ENCODE results near the gene ISCA2.

Gene ISCA2

DNA sequence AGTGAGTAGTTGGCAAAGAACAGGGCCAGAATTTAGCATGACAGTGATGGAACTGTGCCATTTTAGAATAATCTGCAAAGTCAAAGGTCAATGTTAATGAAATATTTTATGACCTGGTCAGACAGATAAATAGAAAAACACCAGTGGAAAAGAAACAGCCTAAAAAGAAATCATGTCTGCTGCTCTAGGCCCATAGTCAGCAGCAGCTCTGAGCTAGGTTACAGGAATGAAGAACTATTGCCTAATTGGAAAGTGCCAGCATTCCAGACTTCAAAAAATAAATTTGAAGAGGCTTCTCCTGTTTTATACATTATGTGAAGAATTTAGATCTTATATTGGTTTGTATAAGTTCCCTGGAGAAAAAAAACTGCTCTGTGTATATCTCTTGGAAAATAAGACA, 10.2 kb upstream of the ISCA2 start:
- DNase-seq, result no peak

GRCh38 chr14:74486164-74486563, 7.4 kb upstream of the ISCA2 start:
- DNase-seq, result no peak

- peak; percentile 90 to 93 for DNase-seq
Observed at GRCh38 chr14:74488786-74489397, 4.7 kb upstream of the ISCA2 start.

DNA sequence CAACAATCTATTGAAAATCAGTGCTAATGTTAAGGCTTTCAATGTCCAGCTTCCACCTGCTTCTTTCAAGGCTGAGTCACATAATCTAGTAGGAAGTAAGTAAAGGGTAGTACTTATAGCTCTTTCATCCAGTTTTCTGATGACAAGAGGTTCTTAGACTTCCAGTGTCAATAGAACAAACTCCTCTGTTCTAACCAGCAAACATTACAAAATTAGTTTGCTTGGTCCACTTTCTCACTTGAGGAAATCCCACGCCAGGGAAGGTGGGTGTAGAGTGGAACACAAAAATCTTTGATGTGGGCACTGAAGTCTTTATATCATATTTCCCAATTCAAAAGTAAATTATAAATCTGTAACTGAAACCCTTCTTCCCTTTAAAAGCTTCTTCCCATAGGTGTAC, 3.1 kb upstream of the ISCA2 start:
- peak in 1 of 2 donors; percentile 32 for DNase-seq

DNA sequence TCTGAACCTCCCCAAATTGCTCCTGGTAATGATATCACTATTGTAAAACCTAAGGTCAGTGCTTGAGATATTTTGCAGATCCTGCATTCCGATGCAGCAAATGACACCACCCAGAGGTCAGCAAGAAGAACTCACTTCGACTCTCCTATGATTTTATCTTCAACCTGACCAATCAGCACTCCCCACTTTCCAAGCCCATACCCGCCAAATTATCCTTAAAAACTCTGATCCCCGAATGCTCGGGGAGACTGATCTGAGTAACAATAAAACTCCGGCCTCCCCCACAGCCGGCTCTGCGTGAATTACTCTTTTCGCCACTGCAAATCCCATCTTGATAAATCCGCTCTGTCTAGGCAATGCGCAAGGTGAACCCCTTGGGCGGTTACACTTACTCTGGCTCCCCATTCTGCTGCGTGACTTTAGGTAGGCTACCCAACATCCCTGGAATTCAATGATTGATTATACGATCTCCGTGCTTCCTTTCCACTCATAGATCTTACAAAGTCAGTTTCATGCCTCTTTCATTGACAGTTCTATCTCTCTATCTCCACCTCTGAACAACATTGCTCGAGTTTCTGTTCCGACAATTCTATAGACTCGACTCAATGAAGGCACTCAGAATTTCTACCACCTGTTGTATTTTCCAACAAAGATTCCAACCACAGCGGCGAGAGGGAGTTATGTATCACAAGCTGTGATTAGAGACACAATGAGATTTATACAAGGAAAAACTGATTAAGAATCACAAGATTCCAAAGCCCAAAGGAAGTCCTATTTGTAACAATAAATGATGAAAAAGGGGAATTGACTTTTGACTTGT, 1.4 kb upstream of the ISCA2 start:
- DNase-seq, result peak; percentile 54 to 71

DNA sequence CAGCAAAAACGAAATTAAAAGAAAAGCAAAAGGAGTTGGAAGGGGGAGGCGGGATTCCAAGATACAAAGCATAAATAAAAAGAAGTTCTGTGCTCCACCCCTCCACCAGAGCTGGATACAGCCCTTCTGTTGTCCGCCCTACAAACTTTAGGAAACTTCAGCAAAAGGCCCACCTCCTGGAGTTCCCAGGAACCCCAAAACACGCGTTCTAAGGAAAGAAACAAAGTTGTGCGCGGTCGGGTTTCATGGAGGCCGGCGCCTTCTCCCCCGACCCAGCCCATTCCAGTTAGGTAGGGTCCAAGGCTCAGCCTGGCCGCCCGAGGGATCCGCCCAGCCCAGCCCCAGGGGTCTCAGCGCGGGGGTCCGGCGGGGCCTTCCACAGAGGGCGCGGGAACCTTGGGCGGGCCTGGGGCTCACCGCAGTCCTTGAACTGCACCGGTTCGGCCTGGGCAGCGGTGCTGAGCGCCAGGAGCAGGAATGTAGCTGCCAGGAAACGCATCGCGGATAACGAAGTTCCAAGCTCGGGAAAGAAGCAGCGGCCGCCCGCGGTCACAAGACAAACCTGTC, 706 bp upstream of the ISCA2 start, which contains the start of gene NPC2:
Gene NPC2 (minus strand): TSS at position 530 of the 567 bp plus-strand sequence. CDS start 31 bp downstream, at position 499.
- DNase-seq, result peak in 1 of 2 donors; percentile 72

DNA sequence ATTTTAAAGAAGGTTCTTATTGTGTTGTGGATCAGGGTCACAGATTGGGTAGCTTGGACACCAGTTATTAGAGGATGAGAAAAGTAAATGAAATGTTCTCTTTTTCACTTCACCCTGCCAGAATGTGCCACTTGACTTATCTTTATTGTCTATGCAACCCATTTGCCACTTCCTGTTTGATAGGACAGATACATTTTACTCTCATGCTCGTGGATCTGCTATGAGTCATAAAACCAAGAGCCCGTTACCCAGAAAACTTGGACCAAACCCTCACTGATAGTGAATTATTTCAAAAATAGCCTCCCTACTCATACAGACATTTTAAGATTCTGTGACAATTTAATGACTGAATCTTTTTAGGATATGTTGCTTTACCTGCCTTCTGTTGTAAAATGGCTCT, 1.8 kb downstream of the ISCA2 start:
- no peak for DNase-seq

DNA sequence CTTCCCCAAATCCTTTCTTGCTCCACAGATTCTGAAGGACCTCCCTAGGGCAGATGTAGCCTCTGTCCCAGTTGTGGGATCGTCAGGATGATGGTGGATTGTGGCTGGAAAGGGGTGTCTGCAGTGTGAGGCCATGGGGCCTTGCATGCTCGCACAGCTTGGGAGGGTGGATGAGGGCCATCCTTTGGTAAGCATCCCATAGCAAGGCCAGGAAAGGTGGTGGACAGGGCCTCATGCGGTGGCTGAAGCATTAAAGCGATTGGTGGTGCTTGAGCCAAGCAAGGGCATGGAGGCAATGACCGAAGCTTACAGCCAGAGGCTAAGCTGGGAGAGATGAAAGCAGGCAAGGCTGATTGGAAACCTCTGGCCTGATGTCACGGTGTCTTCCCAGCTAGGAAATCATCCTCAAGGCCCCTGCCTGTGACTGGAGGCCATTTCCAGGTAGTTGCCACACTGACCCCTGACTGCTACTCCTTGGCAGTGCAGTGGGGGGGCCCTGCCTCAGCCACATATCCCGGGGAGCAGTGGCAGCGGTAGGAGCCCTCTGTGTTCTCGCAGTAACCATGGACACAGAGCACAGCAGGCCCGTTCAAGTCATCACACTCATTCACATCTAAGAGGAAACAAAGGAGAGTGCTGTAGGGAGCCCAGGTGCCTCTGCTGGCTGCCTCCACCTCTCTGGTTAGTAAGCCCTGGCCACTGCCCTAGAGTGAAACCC, 7.0 kb downstream of the ISCA2 start:
- DNase-seq, result no peak

DNA sequence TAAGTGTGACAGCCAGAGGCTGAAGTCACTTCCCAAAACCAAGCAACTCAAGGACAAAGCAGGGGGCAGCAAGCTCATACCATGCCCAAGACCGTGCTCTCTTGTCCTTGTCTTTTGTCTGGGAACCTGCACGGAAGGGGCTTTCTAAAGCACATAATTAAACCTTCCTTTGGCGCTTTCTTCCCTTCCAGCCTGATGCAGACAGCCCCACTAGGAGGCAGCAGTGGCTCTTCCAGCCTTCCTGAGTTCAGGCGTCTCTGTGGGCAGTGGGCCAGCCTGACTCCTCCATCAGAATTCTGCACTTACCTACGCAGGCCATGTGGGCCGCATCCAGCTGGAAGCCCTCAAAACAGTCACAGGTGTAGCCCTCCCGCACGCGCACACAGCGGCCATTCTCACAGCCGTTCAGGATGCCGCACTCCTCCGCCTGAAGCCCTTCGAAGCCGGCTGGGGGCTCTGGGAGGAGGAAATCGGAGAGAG, 7.6 kb downstream of the ISCA2 start:
- DNase-seq, result no peak

GRCh38 chr14:74501691-74502090, 8.1 kb downstream of the ISCA2 start:
- no peak for DNase-seq

- DNase-seq, result peak in 1 of 2 donors; percentile 37
Observed at GRCh38 chr14:74502236-74503019, 8.9 kb downstream of the ISCA2 start.

GRCh38 chr14:74503291-74503937, 9.8 kb downstream of the ISCA2 start:
- no peak for DNase-seq

- DNase-seq, result no peak
Observed at GRCh38 chr14:74503938-74504335, 10.4 kb downstream of the ISCA2 start.

DNA sequence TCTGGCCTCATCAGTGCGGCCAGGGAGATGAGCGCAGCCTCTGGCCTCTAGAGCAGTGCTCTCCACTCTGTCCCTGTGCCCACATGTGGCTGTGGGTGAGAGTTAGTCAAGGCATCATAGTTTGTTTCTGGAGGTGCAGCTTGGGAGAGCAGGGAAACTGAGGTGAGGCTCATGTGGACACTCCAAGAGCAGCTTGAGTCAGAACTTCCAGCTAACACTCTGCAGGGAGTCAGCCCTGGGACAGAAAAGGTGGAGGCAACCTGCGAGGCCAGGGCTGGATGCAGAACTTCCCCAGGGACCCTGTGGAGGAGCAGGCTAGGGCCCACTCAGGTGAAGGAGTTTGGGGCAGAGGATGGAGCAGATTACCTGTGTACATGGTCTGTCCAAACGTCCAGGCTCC, 10.8 kb downstream of the ISCA2 start:
- DNase-seq, result no peak

- no peak for DNase-seq
Observed at GRCh38 chr14:74504874-74505720, 11.5 kb downstream of the ISCA2 start.

DNA sequence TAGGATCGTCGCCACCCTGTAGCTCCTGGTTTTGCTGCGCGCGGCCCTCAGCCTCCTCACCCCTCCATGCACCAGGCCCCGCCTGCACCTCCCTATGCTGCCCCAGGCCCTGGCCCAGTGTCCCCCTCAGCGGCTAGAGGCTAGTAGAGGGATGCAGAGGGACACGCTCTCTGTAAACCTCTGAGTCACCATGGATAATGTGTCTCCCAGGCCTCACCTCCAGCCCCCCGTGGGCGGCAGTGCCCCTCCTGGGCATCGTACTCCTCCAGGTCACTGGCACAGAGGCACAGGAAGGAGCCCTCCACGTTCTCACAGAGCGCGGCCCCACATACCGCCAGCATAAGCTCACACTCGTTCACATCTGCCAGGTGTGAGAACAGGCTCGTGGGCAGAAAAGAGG, 12.3 kb downstream of the ISCA2 start:
- no peak for DNase-seq

DNA sequence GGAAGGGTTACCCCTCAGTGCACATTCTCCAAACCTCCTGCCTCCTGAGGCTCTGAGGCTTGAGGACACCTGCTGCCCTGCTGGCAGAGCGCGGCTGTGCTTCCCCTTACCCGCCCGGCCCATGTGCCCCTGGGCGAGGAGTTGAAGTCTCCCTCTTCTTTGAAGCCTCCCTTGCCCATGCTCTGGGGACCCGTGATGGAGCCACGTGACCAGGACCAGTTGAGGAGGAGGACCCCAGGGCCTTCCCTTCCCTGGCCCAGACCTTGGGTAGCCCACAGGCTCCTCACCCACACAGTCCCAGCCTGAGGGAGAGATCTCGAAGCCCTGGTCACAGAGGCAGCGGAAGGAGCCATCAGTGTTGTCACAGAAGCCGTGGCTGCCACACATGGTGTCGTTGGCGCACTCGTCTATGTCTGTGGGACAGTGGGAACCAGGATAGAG, 12.9 kb downstream of the ISCA2 start:
- DNase-seq, result no peak

GRCh38 chr14:74507085-74507484, 13.5 kb downstream of the ISCA2 start:
- DNase-seq, result no peak

DNA sequence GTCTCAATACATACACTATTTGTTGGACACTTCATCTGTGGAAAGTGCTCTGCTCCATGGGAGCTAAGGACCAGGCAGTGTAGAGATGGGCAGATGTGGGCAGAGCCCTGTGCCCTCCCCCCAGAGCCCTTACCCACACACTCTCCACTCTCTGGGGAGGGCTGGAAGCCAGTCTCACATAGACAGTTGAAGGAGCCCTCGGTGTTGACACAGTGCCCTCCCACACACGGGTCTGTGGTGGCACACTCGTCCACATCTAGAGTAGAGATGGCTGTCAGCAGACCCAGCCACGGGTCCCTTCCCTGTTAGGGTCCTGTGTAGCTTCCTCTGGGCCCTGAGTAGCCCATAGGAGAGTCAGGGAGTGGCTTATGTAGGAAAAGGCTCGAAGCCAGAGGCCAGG, 14.3 kb downstream of the ISCA2 start:
- DNase-seq, result no peak

GRCh38 chr14:74508292-74508731, 14.7 kb downstream of the ISCA2 start:
- DNase-seq, result no peak

Measured in inflammatory macrophage treated with lipopolysaccharide for 1 hour (primary cell).